Colonic mucosa (tissue), 4 donors: ENCODE results near the gene KIT. TPM values are rescaled to one million over a fixed set of nuclear protein-coding genes. Genes with fewer than 3 reads are reported as not detected.

Experiments
- DNase-seq: peaks from one replicate; pipeline ENCODE4 v3.0.0-alpha.2; 2020
- H3K27ac ChIP-seq: fragments of 200-600 bp; one replicate; pipeline ENCODE4 v1.8.0; 2021
- H3K27me3 ChIP-seq: fragments of 200-600 bp; one replicate; pipeline ENCODE4 v1.8.0; 2021
- H3K36me3 ChIP-seq: fragments of 200-600 bp; one replicate; pipeline ENCODE4 v1.8.0; 2021
- H3K4me1 ChIP-seq: fragments of 200-600 bp; one replicate; pipeline ENCODE4 v1.8.0; 2021; ENCODE audit warnings: mild to moderate bottlenecking
- H3K4me3 ChIP-seq: fragments of 200-600 bp; one replicate; pipeline ENCODE4 v1.8.0; 2021
- H3K9ac ChIP-seq, 2 donors: one replicate each; pipeline ENCODE4 v1.7.0; 2013; ENCODE audit warnings: control low read depth in 2 of 2, low read depth in 2 of 2, low read length in 2 of 2
- H3K9me3 ChIP-seq: fragments of 200-600 bp; one replicate; pipeline ENCODE4 v1.8.0; 2021
- intact Hi-C: fragments of 100-400 bp; cut with DNase I; formaldehyde crosslinking; loops from one replicate; pipeline ENCODE4 v1.14.1; 2022
- total RNA-seq, 2 donors: library from RNA; stranded (reverse); fragmentation: NEBNext Ultra II Directional in 1 of 2; extraction: Animal tissue kit (Norgen Biotek cat#: 25700) in 1 of 2; gene quantifications; one replicate each; pipeline ENCODE4 v1.2.1, GENCODE V29; 2021
- TF ChIP-seq, protein P1 (sequence below): fragments of 200-600 bp; IDR thresholded peaks from one replicate; pipeline ENCODE4 v1.8.0; 2022; ENCODE audit warnings: antibody characterized with exemption, mild to moderate bottlenecking
- donor health status: healthy.
- donor health status: DM: no; HTN: no; CAD: no.
- donor health status: DM: no; HTN: no; CAD: no.

Gene KIT
- total RNA-seq, 2 donors from 2014 or later = 9.3 to 10.0 TPM

DNA sequence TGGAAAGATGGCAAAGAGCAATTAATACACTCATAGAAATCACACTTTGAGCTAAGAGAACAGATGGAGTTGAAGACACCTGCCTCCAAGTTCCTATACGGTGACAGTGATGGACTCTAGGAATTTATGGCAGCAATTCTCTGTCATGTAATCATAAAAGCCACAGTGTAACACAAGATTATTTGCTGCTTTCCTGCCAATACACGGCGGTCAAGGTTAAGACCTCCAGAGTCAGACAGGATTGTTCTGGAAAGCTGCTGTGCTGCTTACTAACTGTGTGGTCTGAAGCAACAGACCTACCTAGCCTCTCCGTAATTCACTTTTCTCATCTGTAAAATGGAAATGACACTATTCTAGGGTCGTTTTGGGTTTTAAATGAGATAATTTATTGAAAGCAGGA, 14.6 kb upstream of the KIT start:
- intact Hi-C loops = no loop called here
- Histone ChIP-seq H3K9ac (no peak overlapping the region), H3K4me1 (no peaks in the 10 kb centered on the region), H3K36me3 (no peaks in the 10 kb centered on the region), H3K27me3 (no peaks in the 10 kb centered on the region), H3K9me3 (no peaks in the 10 kb centered on the region), H3K4me3 (no peak overlapping the region), H3K27ac (no peak overlapping the region)
- peak; percentile 50 for DNase-seq
- TF ChIP-seq, protein P1, sequence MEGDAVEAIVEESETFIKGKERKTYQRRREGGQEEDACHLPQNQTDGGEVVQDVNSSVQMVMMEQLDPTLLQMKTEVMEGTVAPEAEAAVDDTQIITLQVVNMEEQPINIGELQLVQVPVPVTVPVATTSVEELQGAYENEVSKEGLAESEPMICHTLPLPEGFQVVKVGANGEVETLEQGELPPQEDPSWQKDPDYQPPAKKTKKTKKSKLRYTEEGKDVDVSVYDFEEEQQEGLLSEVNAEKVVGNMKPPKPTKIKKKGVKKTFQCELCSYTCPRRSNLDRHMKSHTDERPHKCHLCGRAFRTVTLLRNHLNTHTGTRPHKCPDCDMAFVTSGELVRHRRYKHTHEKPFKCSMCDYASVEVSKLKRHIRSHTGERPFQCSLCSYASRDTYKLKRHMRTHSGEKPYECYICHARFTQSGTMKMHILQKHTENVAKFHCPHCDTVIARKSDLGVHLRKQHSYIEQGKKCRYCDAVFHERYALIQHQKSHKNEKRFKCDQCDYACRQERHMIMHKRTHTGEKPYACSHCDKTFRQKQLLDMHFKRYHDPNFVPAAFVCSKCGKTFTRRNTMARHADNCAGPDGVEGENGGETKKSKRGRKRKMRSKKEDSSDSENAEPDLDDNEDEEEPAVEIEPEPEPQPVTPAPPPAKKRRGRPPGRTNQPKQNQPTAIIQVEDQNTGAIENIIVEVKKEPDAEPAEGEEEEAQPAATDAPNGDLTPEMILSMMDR = no peak

DNA sequence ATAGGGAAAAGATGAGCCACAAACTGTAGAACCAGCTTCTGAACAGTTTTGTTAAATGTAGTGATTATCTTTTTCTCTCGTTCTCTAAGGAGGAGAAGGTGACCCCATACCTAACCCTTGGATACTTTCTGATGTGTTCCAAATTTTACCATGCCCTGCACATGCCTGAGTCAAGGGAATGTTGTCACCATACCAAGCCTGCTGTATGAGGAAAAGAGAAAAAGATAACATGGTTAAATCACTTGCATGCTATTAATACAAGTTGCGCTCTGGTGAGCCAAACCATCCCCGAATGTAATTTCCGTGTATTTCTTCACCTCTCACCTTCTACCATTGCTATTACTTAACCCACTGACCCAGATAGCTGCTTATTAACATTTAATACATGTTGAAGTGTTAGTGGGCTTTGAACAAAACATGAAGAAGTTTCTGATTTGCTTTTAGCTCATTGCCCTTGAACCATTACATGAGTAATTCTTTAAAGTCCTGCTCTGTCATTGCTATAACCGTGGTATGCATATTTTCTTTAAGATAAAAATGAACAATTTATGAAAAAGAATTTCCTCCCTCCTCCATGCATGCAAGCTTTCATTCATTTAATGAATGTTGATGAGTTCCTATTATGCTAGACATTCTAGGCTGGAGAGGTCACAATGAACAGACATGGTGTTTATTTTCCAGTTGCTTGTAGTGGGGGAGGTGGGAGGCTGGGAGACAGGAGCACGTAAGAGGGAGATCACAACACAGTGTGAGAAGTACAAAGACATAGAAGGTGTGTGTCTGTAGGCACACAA, 13.6 kb upstream of the KIT start:
- Histone ChIP-seq H3K4me1 (no peaks in the 10 kb centered on the region), H3K4me3 (no peak overlapping the region), H3K9me3 (no peaks in the 10 kb centered on the region), H3K27me3 (no peaks in the 10 kb centered on the region), H3K9ac (no peak overlapping the region), H3K36me3 (no peaks in the 10 kb centered on the region), H3K27ac (no peak overlapping the region)
- DNase-seq = no peak
- TF ChIP-seq, protein P1 = no peak
- intact Hi-C loops = no loop called here

DNA sequence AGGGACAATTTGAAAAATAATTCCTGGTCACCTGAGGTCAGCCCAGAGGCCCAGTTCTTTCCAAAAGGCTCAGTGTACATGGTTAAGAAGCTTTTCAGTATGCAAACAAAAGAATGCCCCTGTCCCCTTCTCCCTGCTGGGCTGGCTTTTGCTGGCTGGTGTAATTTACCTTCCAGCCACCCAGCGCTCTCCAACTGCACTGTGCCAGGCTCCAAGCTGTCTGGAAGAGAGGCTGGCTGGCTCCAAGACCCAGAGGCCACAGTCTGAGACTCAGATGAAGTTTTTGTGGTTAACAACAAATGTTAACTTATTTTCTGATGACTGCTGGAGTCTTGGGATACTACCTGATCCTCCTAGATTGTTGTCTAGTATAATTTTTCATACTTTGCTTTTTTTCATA, 11.9 kb upstream of the KIT start:
- H3K27ac ChIP-seq = no peak overlapping the region
- no peak overlapping the region for H3K4me3 ChIP-seq
- no peaks in the 10 kb centered on the region for H3K36me3 ChIP-seq
- TF ChIP-seq, protein P1 = no peak
- no peaks in the 10 kb centered on the region for H3K9me3 ChIP-seq
- no peak for DNase-seq
- H3K27me3 ChIP-seq = no peaks in the 10 kb centered on the region
- no peak overlapping the region for H3K9ac ChIP-seq
- intact Hi-C loops = no loop called here
- no peaks in the 10 kb centered on the region for H3K4me1 ChIP-seq

DNA sequence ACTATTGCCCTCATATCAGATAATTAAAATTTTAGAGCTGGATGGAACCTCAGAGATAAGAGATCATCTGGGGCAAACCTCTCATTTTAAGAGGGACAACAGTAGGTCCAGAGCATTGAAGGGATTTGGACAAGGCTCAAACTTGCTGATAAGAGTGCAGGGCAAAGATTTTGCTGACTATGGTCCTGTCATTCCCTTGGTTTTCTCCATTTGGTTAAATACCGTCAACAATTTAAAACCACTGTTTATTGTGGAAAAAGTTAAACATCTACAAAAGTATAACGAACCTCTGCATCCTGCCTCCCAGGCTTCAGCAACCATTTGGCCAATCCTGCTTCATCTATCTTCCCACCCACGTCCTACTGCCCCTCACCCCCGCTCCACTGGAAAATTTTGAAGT, 10.7 kb upstream of the KIT start:
- no peak for DNase-seq
- intact Hi-C loops = no loop called here
- Histone ChIP-seq H3K4me1 (no peaks in the 10 kb centered on the region), H3K9me3 (no peaks in the 10 kb centered on the region), H3K27ac (no peak overlapping the region), H3K36me3 (no peaks in the 10 kb centered on the region), H3K27me3 (no peaks in the 10 kb centered on the region), H3K9ac (no peak overlapping the region), H3K4me3 (no peak overlapping the region)
- TF ChIP-seq, protein P1 = no peak

DNA sequence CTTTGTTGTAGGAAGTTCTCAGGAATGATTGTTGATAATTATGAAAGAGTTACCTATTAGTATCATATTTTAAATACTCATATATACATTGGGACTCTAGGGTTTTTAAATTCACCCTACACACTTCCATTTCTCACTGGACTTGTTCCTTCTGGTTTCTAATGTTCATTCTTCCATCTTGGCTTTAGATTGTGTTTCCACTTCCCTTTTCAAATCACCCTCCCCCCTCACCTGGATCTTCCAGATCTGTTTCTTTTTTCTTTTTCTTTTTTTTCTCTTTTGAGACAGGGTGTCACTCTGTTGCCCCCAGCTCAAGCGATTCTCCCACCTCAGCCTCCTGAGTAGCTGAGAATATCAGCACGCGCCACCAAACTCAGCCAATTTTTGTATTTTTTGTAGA, 6.7 kb upstream of the KIT start:
- H3K27me3 ChIP-seq = no peaks in the 10 kb centered on the region
- no peak overlapping the region for H3K9ac ChIP-seq
- H3K27ac ChIP-seq = no peak overlapping the region
- no peaks in the 10 kb centered on the region for H3K9me3 ChIP-seq
- intact Hi-C loops = no loop called here
- no peak for DNase-seq
- TF ChIP-seq, protein P1 = no peak
- H3K4me3 ChIP-seq = no peak overlapping the region
- H3K36me3 ChIP-seq = no peaks in the 10 kb centered on the region
- H3K4me1 ChIP-seq = no peaks in the 10 kb centered on the region
